Measurements from ENCODE around the gene SCAND1.

- no peak for TF ChIP-seq CTCF (IDR thresholded peaks at IDR 0.05)
- no peak for TF ChIP-seq POLR2A (IDR thresholded peaks at IDR 0.05)
Observed at GRCh38 chr20:35939264-35939663, 15.0 kb downstream of the SCAND1 start.
